ENCODE data around the gene LPCAT2. TPM values are rescaled to one million over a fixed set of nuclear protein-coding genes. Genes with fewer than 3 reads are reported as not detected.

The LPCAT2 gene
- total RNA-seq, 1 donor: 23.5 TPM

DNA sequence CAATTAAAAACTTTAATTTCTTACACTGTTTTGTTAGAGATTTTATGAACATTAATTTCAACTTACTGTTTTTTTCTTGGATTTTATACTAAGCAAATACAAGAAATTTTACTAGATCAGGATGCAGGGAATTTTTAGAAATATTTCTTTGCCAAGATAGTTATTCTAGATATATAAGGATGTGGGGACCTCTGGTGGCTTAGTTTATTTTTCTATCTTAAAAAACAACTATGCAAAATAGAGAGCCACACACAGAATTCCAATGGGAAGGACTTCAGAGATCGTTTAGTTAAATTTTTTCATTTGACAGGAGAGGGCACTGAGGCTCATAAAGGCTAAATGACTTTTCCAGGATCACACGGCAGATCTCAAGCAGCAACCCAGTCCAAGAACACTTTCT lies 34.6 kb downstream of the LPCAT2 start:
- H3K4me2 ChIP-seq (ENCODE audit: insufficient read depth, low read length): no peak overlapping the region
- no peaks in the 10 kb centered on the region for H3K79me2 ChIP-seq (ENCODE audit: insufficient read depth, low read length)
- no peaks in the 10 kb centered on the region for H3K9me3 ChIP-seq (ENCODE audit: low read depth, low read length)
- no peak overlapping the region for H3K4me3 ChIP-seq (ENCODE audit: insufficient read depth, low read length)
- peaks cover 19% of the 10 kb centered on the region for H3K36me3 ChIP-seq (ENCODE audit: insufficient read depth, low read length)
- H2AFZ ChIP-seq (ENCODE audit: low read length): no peak overlapping the region
- DNase-seq (ENCODE audit: insufficient read length, low spot score, missing footprints): no peak
- TF ChIP-seq, protein P1, sequence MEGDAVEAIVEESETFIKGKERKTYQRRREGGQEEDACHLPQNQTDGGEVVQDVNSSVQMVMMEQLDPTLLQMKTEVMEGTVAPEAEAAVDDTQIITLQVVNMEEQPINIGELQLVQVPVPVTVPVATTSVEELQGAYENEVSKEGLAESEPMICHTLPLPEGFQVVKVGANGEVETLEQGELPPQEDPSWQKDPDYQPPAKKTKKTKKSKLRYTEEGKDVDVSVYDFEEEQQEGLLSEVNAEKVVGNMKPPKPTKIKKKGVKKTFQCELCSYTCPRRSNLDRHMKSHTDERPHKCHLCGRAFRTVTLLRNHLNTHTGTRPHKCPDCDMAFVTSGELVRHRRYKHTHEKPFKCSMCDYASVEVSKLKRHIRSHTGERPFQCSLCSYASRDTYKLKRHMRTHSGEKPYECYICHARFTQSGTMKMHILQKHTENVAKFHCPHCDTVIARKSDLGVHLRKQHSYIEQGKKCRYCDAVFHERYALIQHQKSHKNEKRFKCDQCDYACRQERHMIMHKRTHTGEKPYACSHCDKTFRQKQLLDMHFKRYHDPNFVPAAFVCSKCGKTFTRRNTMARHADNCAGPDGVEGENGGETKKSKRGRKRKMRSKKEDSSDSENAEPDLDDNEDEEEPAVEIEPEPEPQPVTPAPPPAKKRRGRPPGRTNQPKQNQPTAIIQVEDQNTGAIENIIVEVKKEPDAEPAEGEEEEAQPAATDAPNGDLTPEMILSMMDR (IDR thresholded peaks at IDR 0.05; ENCODE audit: extremely low read depth, low read depth, low read length): peak; percentile 41
- H3K27me3 ChIP-seq (ENCODE audit: insufficient read depth, low read length): no peaks in the 10 kb centered on the region
- H3K4me1 ChIP-seq (ENCODE audit: insufficient read depth, low read length): peaks cover 13% of the 10 kb centered on the region
- no peak overlapping the region for H3K27ac ChIP-seq (ENCODE audit: low read depth, low read length)
- H4K20me1 ChIP-seq (ENCODE audit: insufficient read depth, low read length): no peaks in the 10 kb centered on the region

DNA sequence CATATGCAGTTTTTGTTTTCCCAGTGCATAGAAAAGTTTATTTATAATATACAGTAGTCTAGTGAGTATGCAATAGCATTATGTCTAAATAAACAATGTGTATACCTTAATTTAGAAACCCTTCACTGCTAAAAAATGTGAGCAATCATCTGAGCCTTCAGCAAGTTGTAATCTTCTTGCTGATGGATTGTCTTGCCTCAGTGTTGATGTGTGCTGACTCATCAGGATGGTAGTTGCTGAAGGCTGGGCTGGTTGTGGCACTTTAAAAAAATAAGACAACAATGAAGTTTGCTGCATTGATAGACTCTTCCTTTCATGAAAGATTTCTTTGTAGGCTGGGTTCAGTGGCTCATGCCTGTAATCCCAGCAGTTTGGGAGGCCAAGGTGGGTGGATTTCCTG lies 43.7 kb downstream of the LPCAT2 start:
- TF ChIP-seq, protein P1 (IDR thresholded peaks at IDR 0.05; ENCODE audit: extremely low read depth, low read depth, low read length): no peak
- H3K36me3 ChIP-seq (ENCODE audit: insufficient read depth, low read length): peaks cover 10% of the 10 kb centered on the region
- no peaks in the 10 kb centered on the region for H3K27me3 ChIP-seq (ENCODE audit: insufficient read depth, low read length)
- no peak overlapping the region for H3K4me2 ChIP-seq (ENCODE audit: insufficient read depth, low read length)
- peaks cover 3% of the 10 kb centered on the region for H3K9me3 ChIP-seq (ENCODE audit: low read depth, low read length)
- peaks cover 9% of the 10 kb centered on the region for H3K4me1 ChIP-seq (ENCODE audit: insufficient read depth, low read length)
- H2AFZ ChIP-seq (ENCODE audit: low read length): no peak overlapping the region
- H3K4me3 ChIP-seq (ENCODE audit: insufficient read depth, low read length): no peak overlapping the region
- no peaks in the 10 kb centered on the region for H4K20me1 ChIP-seq (ENCODE audit: insufficient read depth, low read length)
- no peaks in the 10 kb centered on the region for H3K79me2 ChIP-seq (ENCODE audit: insufficient read depth, low read length)
- peak; percentile 44 for DNase-seq (ENCODE audit: insufficient read length, low spot score, missing footprints)
- H3K27ac ChIP-seq (ENCODE audit: low read depth, low read length): peak overlapping the region; percentile 20

DNA sequence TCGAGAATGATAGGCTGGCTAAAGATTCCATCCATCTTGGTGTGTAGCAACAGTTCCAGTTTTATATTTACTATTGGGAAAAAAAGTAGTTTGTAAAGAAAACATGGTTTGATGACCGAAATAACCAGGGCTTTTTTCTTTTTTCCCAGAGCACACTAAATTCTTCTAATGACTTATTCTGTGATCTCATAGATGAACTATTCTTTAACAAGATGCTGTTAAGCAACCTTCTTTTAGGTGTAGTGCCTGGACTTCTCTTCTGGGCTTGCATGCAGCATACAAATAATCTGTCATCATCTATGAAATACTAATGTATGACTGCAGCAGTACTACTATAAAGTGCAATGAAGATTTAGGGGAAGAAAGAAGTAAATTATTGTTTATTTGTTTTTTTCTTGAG lies 46.6 kb downstream of the LPCAT2 start:
- Histone ChIP-seq H3K79me2 (ENCODE audit: insufficient read depth, low read length) (no peaks in the 10 kb centered on the region), H3K27ac (ENCODE audit: low read depth, low read length) (no peak overlapping the region), H2AFZ (ENCODE audit: low read length) (no peak overlapping the region), H3K9me3 (ENCODE audit: low read depth, low read length) (peaks cover 3% of the 10 kb centered on the region), H3K4me3 (ENCODE audit: insufficient read depth, low read length) (no peak overlapping the region), H4K20me1 (ENCODE audit: insufficient read depth, low read length) (peaks cover 2% of the 10 kb centered on the region), H3K36me3 (ENCODE audit: insufficient read depth, low read length) (peaks cover 3% of the 10 kb centered on the region), H3K27me3 (ENCODE audit: insufficient read depth, low read length) (no peaks in the 10 kb centered on the region), H3K4me1 (ENCODE audit: insufficient read depth, low read length) (peaks cover 25% of the 10 kb centered on the region), H3K4me2 (ENCODE audit: insufficient read depth, low read length) (no peak overlapping the region)
- DNase-seq (ENCODE audit: insufficient read length, low spot score, missing footprints): no peak
- TF ChIP-seq, protein P1 (IDR thresholded peaks at IDR 0.05; ENCODE audit: extremely low read depth, low read depth, low read length): no peak

DNA sequence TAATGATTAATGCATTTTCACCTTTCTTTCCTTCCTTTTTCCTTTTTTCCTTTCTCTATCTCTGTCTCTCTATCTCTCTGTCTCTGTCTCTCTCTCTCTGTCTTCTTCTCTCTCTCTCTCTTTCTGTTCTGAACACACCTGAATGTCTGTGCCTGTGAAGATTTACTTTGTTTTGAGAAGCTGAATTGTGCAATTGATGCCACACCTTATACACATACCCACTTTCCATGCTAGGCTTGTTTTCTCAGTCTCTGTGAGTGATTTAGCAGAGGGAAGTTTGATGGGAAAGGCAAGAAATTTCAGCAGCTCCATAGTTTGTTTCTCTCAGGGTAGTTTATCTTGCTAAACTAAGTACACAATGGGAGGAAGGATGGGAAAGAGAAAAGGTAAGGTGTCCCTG lies 48.3 kb downstream of the LPCAT2 start:
- DNase-seq (ENCODE audit: insufficient read length, low spot score, missing footprints): no peak
- TF ChIP-seq, protein P1 (IDR thresholded peaks at IDR 0.05; ENCODE audit: extremely low read depth, low read depth, low read length): no peak
- Histone ChIP-seq H3K4me3 (ENCODE audit: insufficient read depth, low read length) (no peak overlapping the region), H3K4me1 (ENCODE audit: insufficient read depth, low read length) (peaks cover 23% of the 10 kb centered on the region), H2AFZ (ENCODE audit: low read length) (no peak overlapping the region), H3K27ac (ENCODE audit: low read depth, low read length) (no peak overlapping the region), H4K20me1 (ENCODE audit: insufficient read depth, low read length) (peaks cover 2% of the 10 kb centered on the region), H3K9me3 (ENCODE audit: low read depth, low read length) (peaks cover 3% of the 10 kb centered on the region), H3K27me3 (ENCODE audit: insufficient read depth, low read length) (no peaks in the 10 kb centered on the region), H3K79me2 (ENCODE audit: insufficient read depth, low read length) (no peaks in the 10 kb centered on the region), H3K36me3 (ENCODE audit: insufficient read depth, low read length) (no peaks in the 10 kb centered on the region), H3K4me2 (ENCODE audit: insufficient read depth, low read length) (no peak overlapping the region)
